Lung (tissue), 12 donors: ENCODE results near the gene LRRTM4. TPM values are rescaled to one million over a fixed set of nuclear protein-coding genes. Genes with fewer than 3 reads are reported as not detected.
"Not testable (repeated sequence)": the region's sequence is repeated elsewhere in the genome, so short reads cannot be mapped to it uniquely, and the experiment has no call there.

Source experiments
- ATAC-seq: fragments of 200-7000 bp; cut with Tn5 transposase; one replicate; pipeline ENCODE4 v1.9.1; 2020; ENCODE audit warnings: moderate number of reproducible peaks; ENCODE audit not compliant: insufficient read depth, low FRiP score
- DNase-seq, 3 donors: peaks; one replicate each; pipeline ENCODE4 v3.0.0-alpha.2; 2013 to 2017
- H3K27ac ChIP-seq, 2 donors: one replicate each; pipeline ENCODE4 v1.5.1; 2013; ENCODE audit warnings: mild to moderate bottlenecking in 2 of 2, moderate library complexity in 2 of 2, control low read depth in 1 of 2, inconsistent platforms in 1 of 2, low read depth in 1 of 2, low read length in 1 of 2
- H3K27me3 ChIP-seq, 3 donors: one replicate each; pipeline ENCODE4 v1.5.1; 2013; ENCODE audit warnings: low read length in 2 of 3; ENCODE audit not compliant: control insufficient read depth in 3 of 3, insufficient read depth in 3 of 3
- H3K36me3 ChIP-seq, 4 donors: one replicate each; pipeline ENCODE4 v1.5.1; 2013; ENCODE audit warnings: low read length in 4 of 4, mild to moderate bottlenecking in 1 of 4, moderate library complexity in 1 of 4; ENCODE audit not compliant: control insufficient read depth in 4 of 4, insufficient read depth in 4 of 4
- H3K4me1 ChIP-seq, 5 donors: one replicate each; pipeline ENCODE4 v1.5.1; 2013; ENCODE audit warnings: low read length in 5 of 5, mild to moderate bottlenecking in 2 of 5, moderate library complexity in 1 of 5; ENCODE audit not compliant: control insufficient read depth in 5 of 5, insufficient read depth in 5 of 5
- H3K4me3 ChIP-seq: one replicate; pipeline ENCODE4 v1.5.1; 2013; ENCODE audit warnings: mild to moderate bottlenecking, control low read depth, moderate library complexity
- H3K9ac ChIP-seq, 2 donors: one replicate each; pipeline ENCODE4 v1.5.1; 2013; ENCODE audit warnings: low read length in 2 of 2, control low read depth in 1 of 2; ENCODE audit not compliant: insufficient read depth in 1 of 2
- H3K9me3 ChIP-seq, 4 donors: one replicate each; pipeline ENCODE4 v1.5.1; 2013; ENCODE audit warnings: low read length in 3 of 4, mild to moderate bottlenecking in 1 of 4, moderate library complexity in 1 of 4; ENCODE audit not compliant: control insufficient read depth in 4 of 4, insufficient read depth in 3 of 4
- WGBS, 2 donors: extraction: QIAGEN DNeasy Blood & Tissue Kit; methylation state at CpG; one replicate each; pipeline ENCODE4 v1.1.7; 2013; 5-methylcytosine and 5-hydroxymethylcytosine counted together
- polyA plus RNA-seq, 2 donors: library from polyadenylated mRNA; stranded (reverse); fragments of 200-250 nt; gene quantifications; one replicate each; pipeline ENCODE4 v1.2.1, GENCODE V29; 2013
- total RNA-seq, 2 donors: library from RNA; depleted of rRNA in 1 of 2; stranded (reverse); fragments of >200 nt in 1 of 2; gene quantifications; one replicate each; pipeline ENCODE4 v1.2.1, GENCODE V29; 2014 to 2021
- TF ChIP-seq, protein P1 (sequence below): IDR thresholded peaks from 2 replicates; pipeline ENCODE4 v1.5.1; 2012; ENCODE audit warnings: mild to moderate bottlenecking; ENCODE audit errors: control extremely low read depth, extremely low read depth
- donor health status: control.
- donor health status: control.
- donor health status: Bipolar disorder and iron deficiency.
- donor health status: healthy.
- donor health status: DM: yes; HTN: yes; CAD: no.

The LRRTM4 gene
- total and polyA plus RNA-seq, 4 donors = 0.08 to 9.2 (median 1.2) TPM; not detected in 1

GRCh38 chr2:77169426-77169825 lies 352.8 kb downstream of the LRRTM4 start:
- Histone ChIP-seq H3K27ac (no peak overlapping the region), H3K9me3 (no peaks in the 10 kb centered on the region), H3K4me1 (no peaks in the 10 kb centered on the region), H3K4me3 (no peak overlapping the region), H3K27me3 (no peaks in the 10 kb centered on the region), H3K9ac (no peak overlapping the region), H3K36me3 (no peaks in the 10 kb centered on the region)
- ATAC-seq (no peak), DNase-seq (no peak)
- 62 to 66% methylated on average over 2 of the region's 2 CpGs for WGBS, 2 donors
- TF ChIP-seq, protein P1, sequence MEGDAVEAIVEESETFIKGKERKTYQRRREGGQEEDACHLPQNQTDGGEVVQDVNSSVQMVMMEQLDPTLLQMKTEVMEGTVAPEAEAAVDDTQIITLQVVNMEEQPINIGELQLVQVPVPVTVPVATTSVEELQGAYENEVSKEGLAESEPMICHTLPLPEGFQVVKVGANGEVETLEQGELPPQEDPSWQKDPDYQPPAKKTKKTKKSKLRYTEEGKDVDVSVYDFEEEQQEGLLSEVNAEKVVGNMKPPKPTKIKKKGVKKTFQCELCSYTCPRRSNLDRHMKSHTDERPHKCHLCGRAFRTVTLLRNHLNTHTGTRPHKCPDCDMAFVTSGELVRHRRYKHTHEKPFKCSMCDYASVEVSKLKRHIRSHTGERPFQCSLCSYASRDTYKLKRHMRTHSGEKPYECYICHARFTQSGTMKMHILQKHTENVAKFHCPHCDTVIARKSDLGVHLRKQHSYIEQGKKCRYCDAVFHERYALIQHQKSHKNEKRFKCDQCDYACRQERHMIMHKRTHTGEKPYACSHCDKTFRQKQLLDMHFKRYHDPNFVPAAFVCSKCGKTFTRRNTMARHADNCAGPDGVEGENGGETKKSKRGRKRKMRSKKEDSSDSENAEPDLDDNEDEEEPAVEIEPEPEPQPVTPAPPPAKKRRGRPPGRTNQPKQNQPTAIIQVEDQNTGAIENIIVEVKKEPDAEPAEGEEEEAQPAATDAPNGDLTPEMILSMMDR = no peak

- not testable (repeated sequence) for H3K36me3 ChIP-seq, H3K9ac ChIP-seq, DNase-seq, H3K4me3 ChIP-seq, H3K27me3 ChIP-seq, H3K4me1 ChIP-seq, ATAC-seq, H3K27ac ChIP-seq, H3K9me3 ChIP-seq
Observed at GRCh38 chr2:77164021-77164420, 358.2 kb downstream of the LRRTM4 start.

- Histone ChIP-seq H3K36me3 (no peaks in the 10 kb centered on the region), H3K4me3 (no peak overlapping the region), H3K27me3 (no peaks in the 10 kb centered on the region), H3K27ac (no peak overlapping the region), H3K4me1 (no peaks in the 10 kb centered on the region), H3K9ac (no peak overlapping the region), H3K9me3 (peaks cover 0 to 3% (median 0%) of the 10 kb centered on the region in 4 donors)
- ATAC-seq = no peak
- no peak for DNase-seq
- TF ChIP-seq, protein P1 = no peak
- WGBS, 2 donors = 83 to 86% methylated on average over 5 of the region's 5 CpGs
Observed at GRCh38 chr2:77161009-77161408, 361.2 kb downstream of the LRRTM4 start.

- H3K27me3 ChIP-seq = no peaks in the 10 kb centered on the region
- ATAC-seq = no peak
- TF ChIP-seq, protein P1 = no peak
- H3K27ac ChIP-seq = no peak overlapping the region
- DNase-seq = no peak
- no peaks in the 10 kb centered on the region for H3K36me3 ChIP-seq
- no peaks in the 10 kb centered on the region for H3K4me1 ChIP-seq
- no peaks in the 10 kb centered on the region for H3K9me3 ChIP-seq
- no peak overlapping the region for H3K9ac ChIP-seq
- 86 to 88% methylated on average over 3 of the region's 3 CpGs for WGBS, 2 donors
- no peak overlapping the region for H3K4me3 ChIP-seq
Observed at GRCh38 chr2:77156599-77156998, 365.6 kb downstream of the LRRTM4 start.
